NT2/D1 (cell line): Measurements from ENCODE around the gene TSPAN14.

Experiments used
- YY1 ChIP-seq: IDR thresholded peaks from 2 replicates; pipeline ENCODE4 v1.6.1; 2011; ENCODE audit not compliant: insufficient read length, insufficient read depth
- ZNF274 ChIP-seq: IDR thresholded peaks from 2 replicates; pipeline ENCODE4 v1.6.1; 2011; ENCODE audit warnings: mild to moderate bottlenecking, low read depth, low read length

GRCh38 chr10:80542652-80543318, 88.7 kb downstream of the TSPAN14 start:
- TF ChIP-seq ZNF274 (no peak), YY1 (no peak)
